Thoracic aorta (tissue), 2 donors: ENCODE measurements around the gene ZBTB8OS. TPM values are rescaled to one million over a fixed set of nuclear protein-coding genes. Genes with fewer than 3 reads are reported as not detected.
"Not testable (repeated sequence)": the region's sequence is repeated elsewhere in the genome, so short reads cannot be mapped to it uniquely, and the experiment has no call there.

ENCODE experiments used
- ATAC-seq: fragments of 150-250 bp; one replicate; pipeline ENCODE4 v1.8.0; 2017; ENCODE audit warnings: low read depth; ENCODE audit not compliant: insufficient number of reproducible peaks, low FRiP score
- DNase-seq: peaks from one replicate; pipeline ENCODE4 v3.0.0-alpha.2; 2020; ENCODE audit warnings: low spot score
- H3K27ac ChIP-seq, 2 donors: fragments of 200-600 bp; sonication (generic); 1 replicate in 1 of 2; 2 replicates in 1 of 2; pipeline ENCODE4 v1.5.1; 2016; ENCODE audit warnings: mild to moderate bottlenecking in 2 of 2, moderate library complexity in 2 of 2
- H3K27me3 ChIP-seq: fragments of 200-600 bp; sonication (generic); replicated peaks from 2 replicates; pipeline ENCODE4 v1.6.0; 2016; ENCODE audit warnings: mild to moderate bottlenecking; ENCODE audit not compliant: insufficient read depth
- H3K36me3 ChIP-seq: fragments of 200-600 bp; sonication (generic); one replicate; pipeline ENCODE4 v1.5.1; 2016
- H3K4me1 ChIP-seq, 2 donors: fragments of 200-600 bp; sonication (generic); 1 replicate in 1 of 2; 2 replicates in 1 of 2; pipeline versions ENCODE4 v1.5.1 to v1.6.0; 2016; ENCODE audit warnings: low read depth in 2 of 2, mild to moderate bottlenecking in 1 of 2; ENCODE audit not compliant: control insufficient read depth in 1 of 2
- H3K4me3 ChIP-seq: fragments of 200-600 bp; sonication (generic); 2 replicates; pipeline ENCODE4 v1.5.1; 2016; ENCODE audit warnings: mild to moderate bottlenecking
- H3K9me3 ChIP-seq: fragments of 200-600 bp; sonication (generic); 2 replicates; pipeline ENCODE4 v1.5.1; 2016
- total RNA-seq, 2 donors: library from RNA; depleted of rRNA; stranded (reverse); fragments of >200 nt; gene quantifications; one replicate each; pipeline versions ENCODE4 v1.1.0 to v1.2.3, GENCODE V29; 2016
- TF ChIP-seq, protein P1 (sequence below): fragments of 200-600 bp; sonication (generic); IDR thresholded peaks from one replicate; pipeline ENCODE4 v1.5.1; 2019; ENCODE audit warnings: antibody characterized with exemption

Gene ZBTB8OS
- total RNA-seq, 2 donors from 2014 or later = 29.8 to 48.2 TPM

DNA sequence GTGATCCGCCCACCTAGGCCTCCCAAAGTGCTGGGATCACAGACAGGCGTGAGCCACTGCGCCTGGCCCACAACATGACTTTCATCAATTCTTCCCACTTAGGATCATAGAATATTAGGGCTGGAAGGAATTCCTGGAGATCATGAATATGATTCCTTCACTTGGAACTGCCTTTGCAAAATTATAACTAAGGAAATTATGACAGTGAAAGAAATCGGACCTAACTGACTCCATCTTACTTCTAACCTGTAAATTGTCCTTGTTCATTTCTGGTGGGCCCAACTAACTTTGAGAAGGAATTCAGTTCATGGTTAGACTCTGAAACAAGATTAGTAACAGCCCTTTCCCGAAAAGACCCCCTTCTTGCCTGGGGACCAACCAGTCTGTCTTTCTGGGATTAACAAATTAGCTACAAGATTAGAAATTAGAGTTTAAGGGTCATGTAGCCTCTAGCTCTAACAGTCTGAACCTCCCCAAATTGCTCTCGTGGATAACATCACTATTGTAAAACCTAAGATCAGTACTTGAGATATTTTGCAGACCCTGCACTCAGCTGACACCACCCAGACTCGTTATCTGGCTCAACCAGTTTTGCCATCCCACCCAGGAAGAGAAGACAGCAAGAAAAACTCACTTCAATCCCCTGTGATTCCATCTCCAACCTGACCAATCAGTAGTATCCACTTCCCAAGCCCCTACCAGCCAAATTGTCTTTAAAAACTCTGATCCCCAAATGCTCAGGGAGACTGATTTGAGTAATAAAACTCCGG is 14.7 kb downstream of the ZBTB8OS start:
- no peak for ATAC-seq
- no peak for DNase-seq

DNA sequence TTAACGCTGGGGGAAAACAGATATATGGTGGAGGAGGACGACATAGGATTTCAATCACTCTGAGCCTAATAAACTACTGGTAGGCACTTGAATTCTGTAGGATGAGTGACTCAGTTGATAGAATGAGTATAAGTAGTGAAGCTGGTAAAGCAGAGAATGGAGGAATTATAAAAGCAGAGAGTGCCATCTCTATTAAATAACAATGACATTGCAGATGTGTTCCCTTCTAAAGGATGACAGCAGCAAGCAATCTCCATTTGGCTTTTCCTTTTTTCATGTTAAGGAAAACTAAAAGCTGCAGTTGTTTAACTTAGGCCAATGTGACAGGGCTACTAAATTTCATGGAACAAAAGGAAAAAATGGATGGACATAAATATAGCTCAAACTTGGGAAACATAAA is 17.5 kb downstream of the ZBTB8OS start:
- H3K9me3 ChIP-seq = no peaks in the 10 kb centered on the region
- no peak overlapping the region for H3K27ac ChIP-seq
- no peak for DNase-seq
- TF ChIP-seq, protein P1, sequence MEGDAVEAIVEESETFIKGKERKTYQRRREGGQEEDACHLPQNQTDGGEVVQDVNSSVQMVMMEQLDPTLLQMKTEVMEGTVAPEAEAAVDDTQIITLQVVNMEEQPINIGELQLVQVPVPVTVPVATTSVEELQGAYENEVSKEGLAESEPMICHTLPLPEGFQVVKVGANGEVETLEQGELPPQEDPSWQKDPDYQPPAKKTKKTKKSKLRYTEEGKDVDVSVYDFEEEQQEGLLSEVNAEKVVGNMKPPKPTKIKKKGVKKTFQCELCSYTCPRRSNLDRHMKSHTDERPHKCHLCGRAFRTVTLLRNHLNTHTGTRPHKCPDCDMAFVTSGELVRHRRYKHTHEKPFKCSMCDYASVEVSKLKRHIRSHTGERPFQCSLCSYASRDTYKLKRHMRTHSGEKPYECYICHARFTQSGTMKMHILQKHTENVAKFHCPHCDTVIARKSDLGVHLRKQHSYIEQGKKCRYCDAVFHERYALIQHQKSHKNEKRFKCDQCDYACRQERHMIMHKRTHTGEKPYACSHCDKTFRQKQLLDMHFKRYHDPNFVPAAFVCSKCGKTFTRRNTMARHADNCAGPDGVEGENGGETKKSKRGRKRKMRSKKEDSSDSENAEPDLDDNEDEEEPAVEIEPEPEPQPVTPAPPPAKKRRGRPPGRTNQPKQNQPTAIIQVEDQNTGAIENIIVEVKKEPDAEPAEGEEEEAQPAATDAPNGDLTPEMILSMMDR = no peak
- no peaks in the 10 kb centered on the region for H3K27me3 ChIP-seq
- peaks cover 10% of the 10 kb centered on the region for H3K36me3 ChIP-seq
- no peaks in the 10 kb centered on the region for H3K4me1 ChIP-seq
- ATAC-seq = no peak
- H3K4me3 ChIP-seq = no peak overlapping the region

More for the DNA sequence above, 14.7 kb downstream of the ZBTB8OS start:
- Histone ChIP-seq H3K27ac (no peak overlapping the region), H3K27me3 (no peaks in the 10 kb centered on the region), H3K9me3 (no peaks in the 10 kb centered on the region), H3K4me3 (no peak overlapping the region), H3K36me3 (peaks cover 5% of the 10 kb centered on the region), H3K4me1 (no peaks in the 10 kb centered on the region)
- TF ChIP-seq, protein P1 = no peak

DNA sequence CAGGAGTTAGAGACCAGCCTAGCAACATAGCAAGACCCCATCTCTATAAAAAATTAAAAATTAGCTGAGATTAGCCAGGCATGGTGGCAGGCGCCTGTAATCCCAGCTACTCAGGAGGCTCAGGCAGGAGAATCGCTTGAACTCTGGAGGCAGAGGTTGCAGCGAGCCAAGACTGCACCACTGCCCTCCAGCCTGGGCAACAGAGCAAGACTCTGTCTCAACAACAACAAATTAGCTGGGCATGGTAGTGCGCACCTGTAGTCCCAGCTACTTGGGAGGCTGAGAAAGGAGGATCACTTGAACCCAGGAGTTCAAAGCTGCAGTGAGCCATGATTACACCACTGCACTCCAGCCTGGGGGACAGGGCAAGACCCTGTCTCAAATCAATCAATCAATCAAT is 20.2 kb downstream of the ZBTB8OS start:
- not testable (repeated sequence) for ATAC-seq, H3K4me3 ChIP-seq, H3K27ac ChIP-seq, H3K27me3 ChIP-seq, H3K9me3 ChIP-seq, H3K4me1 ChIP-seq, DNase-seq, H3K36me3 ChIP-seq

DNA sequence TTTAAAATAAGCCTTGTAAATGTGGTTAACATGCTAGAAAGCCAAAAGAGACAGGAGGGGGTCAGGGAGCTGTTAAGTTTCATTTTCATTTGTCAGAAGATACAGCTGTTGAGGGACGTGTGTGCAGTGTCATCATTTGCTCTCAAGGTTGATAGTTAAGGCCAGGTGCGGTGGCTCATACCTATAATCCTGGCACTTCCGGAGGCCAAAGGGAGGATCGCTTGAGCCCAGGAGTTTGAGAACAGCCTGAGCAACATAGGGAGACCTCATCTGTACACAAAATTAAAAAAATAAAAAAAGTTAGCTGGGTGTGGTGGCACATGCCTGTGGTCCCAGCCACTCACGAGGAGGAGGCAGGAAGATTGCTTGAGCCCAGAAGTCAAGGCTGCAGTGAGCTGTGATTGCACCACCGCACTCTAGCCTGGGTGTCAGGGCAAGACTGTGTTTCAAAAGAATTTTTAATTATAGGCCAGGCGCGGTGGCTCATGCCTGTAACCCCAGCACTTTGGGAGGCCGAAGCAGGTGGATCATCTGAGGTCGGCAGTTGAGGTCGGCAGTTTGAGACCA is 22.7 kb downstream of the ZBTB8OS start:
- H3K27me3 ChIP-seq = no peaks in the 10 kb centered on the region
- no peak for ATAC-seq
- DNase-seq = no peak
- H3K36me3 ChIP-seq = peaks cover 7% of the 10 kb centered on the region
- H3K27ac ChIP-seq = no peak overlapping the region
- no peak overlapping the region for H3K4me3 ChIP-seq
- H3K9me3 ChIP-seq = no peaks in the 10 kb centered on the region
- no peaks in the 10 kb centered on the region for H3K4me1 ChIP-seq
- TF ChIP-seq, protein P1 = no peak

DNA sequence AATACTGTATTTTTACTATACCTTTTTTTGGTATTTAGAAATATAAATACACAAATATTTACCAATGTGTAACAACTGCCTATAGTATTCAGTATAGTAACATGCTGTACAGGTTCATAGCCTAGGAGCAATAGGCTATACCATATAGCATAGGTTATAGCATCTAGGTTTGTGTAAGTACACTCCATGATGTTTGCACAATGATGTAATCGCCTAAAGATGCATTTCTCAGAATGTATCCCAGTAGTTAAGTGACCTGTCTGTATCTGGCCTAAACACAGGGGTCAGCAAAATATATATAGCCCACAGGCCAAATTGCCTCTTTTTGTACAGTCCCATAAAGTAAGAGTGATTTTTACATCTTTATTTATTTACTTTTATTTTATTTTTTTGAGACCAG is 24.2 kb downstream of the ZBTB8OS start:
- no peak overlapping the region for H3K27ac ChIP-seq
- no peaks in the 10 kb centered on the region for H3K9me3 ChIP-seq
- H3K4me3 ChIP-seq = no peak overlapping the region
- TF ChIP-seq, protein P1 = no peak
- peaks cover 7% of the 10 kb centered on the region for H3K36me3 ChIP-seq
- DNase-seq = no peak
- H3K4me1 ChIP-seq = no peaks in the 10 kb centered on the region
- H3K27me3 ChIP-seq = no peaks in the 10 kb centered on the region
- ATAC-seq = no peak
